PFSK-1 (cell line): ENCODE results near the gene FADS2.

Experiments used
- POLR2AphosphoS5 ChIP-seq: IDR thresholded peaks from 2 replicates; pipeline ENCODE4 v1.6.1; 2012; ENCODE audit warnings: low read depth, mild to moderate bottlenecking, control low read depth, low read length, moderate library complexity
- TAF1 ChIP-seq: IDR thresholded peaks from 2 replicates; pipeline ENCODE4 v1.6.1; 2012; ENCODE audit warnings: low read length, control low read depth, borderline replicate concordance; ENCODE audit not compliant: insufficient read depth
- TF ChIP-seq, protein P1 (sequence below), 2 experiments: IDR thresholded peaks; 2 replicates each; pipeline versions ENCODE4 v1.6.1 to v1.8.0; 2011 to 2012; ENCODE audit warnings: low read depth in 2 of 2, low read length in 2 of 2, control low read depth in 1 of 2, inconsistent platforms in 1 of 2, mild to moderate bottlenecking in 1 of 2, moderate library complexity in 1 of 2; ENCODE audit not compliant: insufficient read depth in 1 of 2

DNA sequence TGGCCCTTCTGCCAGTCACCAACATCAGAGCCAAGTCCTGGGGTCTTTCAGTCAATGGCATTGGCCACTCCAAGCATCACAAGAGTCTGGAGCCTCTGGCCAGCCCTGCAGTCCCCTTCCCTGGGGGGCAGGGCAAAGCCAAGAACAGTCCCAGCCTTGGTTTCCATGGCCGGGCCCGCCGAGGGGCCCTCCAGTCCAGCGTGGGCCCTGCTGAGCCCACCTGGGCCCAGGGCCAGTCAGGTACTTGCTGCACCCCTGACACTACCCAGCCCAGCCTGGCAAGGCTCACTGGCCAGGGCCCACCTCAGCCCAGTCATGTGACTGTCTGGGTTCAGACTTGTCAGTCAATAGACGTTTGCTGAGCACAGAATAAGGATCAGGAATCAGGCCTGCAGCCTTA, 46.5 kb upstream of the FADS2 start:
- TF ChIP-seq TAF1 (no peak), POLR2AphosphoS5 (no peak)
- TF ChIP-seq, protein P1, sequence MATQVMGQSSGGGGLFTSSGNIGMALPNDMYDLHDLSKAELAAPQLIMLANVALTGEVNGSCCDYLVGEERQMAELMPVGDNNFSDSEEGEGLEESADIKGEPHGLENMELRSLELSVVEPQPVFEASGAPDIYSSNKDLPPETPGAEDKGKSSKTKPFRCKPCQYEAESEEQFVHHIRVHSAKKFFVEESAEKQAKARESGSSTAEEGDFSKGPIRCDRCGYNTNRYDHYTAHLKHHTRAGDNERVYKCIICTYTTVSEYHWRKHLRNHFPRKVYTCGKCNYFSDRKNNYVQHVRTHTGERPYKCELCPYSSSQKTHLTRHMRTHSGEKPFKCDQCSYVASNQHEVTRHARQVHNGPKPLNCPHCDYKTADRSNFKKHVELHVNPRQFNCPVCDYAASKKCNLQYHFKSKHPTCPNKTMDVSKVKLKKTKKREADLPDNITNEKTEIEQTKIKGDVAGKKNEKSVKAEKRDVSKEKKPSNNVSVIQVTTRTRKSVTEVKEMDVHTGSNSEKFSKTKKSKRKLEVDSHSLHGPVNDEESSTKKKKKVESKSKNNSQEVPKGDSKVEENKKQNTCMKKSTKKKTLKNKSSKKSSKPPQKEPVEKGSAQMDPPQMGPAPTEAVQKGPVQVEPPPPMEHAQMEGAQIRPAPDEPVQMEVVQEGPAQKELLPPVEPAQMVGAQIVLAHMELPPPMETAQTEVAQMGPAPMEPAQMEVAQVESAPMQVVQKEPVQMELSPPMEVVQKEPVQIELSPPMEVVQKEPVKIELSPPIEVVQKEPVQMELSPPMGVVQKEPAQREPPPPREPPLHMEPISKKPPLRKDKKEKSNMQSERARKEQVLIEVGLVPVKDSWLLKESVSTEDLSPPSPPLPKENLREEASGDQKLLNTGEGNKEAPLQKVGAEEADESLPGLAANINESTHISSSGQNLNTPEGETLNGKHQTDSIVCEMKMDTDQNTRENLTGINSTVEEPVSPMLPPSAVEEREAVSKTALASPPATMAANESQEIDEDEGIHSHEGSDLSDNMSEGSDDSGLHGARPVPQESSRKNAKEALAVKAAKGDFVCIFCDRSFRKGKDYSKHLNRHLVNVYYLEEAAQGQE (IDR thresholded peaks at IDR 0.05; ENCODE audit: insufficient read depth in 1 of 2, low read depth in 2 of 2, low read length in 2 of 2) = no peak
